GM18507 (cell line): Measurements from ENCODE around the gene NME4.
A peak's percentile ranks its signal among the peaks of the same experiment; 100 is the strongest.
"Not testable (repeated sequence)": the region's sequence is repeated elsewhere in the genome, so short reads cannot be mapped to it uniquely, and the experiment has no call there.

Source experiments
- DNase-seq: peaks from one replicate; pipeline ENCODE4 v3.0.0; 2011; ENCODE audit warnings: low read depth; ENCODE audit not compliant: insufficient read length; ENCODE audit errors: extremely low spot score
- FAIRE-seq: peaks from 2 replicates; lab custom pipeline; 2011; peaks lifted over from hg19 to GRCh38; lab: Jason Lieb, UNC

Gene NME4

DNA sequence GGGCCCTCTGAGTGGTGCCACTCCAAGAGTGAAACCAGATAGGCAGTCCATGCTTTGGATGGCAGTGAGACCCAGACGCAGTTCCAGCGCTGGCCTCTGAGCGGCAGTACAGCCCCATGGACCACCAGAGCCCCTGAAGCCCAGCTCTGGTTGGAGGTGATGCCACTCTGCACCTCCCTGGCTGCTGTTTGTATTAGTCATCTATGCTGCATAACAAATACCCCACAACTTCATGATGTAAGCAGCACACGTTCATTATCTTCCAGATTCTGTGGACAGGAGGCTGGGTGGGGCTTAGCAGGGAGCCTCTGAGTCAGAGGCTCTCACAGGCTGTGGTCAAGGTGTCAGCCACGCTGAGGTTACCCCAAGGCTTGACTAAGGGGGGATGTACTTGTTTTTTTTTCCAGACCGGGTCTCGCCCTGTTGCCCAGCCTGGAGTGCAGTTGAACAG is 5.1 kb upstream of the NME4 start:
- FAIRE-seq (peak; percentile 59), DNase-seq (no peak)

DNA sequence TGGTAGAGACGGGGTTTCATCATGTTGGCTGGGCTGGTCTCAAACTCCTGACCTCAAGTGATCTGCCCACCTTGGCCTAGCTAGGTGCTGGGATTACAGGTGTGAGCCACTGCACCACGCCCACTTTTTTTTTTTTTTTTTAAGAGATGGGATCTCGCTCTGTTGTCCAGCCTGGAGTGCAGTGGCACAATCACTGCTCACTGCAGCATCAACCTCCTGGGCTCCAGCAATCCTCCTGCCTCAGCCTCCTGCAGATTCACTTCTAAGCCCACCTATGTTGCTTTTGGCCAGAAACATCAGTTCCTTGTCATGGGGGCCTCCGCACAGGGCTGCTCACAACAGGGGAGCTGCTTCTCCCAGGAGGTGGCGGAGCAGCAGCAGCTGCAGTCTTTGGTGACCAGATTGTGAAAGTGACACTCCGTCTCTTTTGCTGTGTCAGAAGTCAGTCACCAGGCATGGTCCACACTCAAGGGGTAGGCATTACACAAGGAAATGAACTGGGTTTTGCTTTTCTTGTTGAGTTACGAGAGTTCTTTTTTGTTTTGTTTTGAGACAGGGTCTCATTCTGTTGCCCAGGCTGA is 4.5 kb upstream of the NME4 start:
- no peak for DNase-seq
- no peak for FAIRE-seq

DNA sequence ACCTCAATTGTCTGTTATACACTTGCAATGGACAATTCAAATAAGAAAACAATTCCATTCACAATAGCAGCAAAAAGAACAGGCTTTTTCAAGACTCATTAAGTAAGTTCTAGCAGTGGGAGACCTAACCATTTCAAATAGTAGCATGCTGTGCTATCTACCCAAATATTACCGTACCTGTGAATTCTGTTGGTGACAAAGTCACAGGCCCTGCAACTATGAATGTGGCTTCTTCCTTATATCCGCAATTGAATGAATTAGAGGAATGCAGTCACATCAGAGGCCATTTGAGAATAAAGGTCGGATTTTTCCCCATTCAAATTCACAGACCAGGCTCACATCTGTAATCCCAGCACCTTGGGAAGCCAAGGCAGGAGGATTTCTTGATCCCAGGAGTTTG is 800 bp upstream of the NME4 start:
- FAIRE-seq (peak; percentile 31), DNase-seq (no peak)

DNA sequence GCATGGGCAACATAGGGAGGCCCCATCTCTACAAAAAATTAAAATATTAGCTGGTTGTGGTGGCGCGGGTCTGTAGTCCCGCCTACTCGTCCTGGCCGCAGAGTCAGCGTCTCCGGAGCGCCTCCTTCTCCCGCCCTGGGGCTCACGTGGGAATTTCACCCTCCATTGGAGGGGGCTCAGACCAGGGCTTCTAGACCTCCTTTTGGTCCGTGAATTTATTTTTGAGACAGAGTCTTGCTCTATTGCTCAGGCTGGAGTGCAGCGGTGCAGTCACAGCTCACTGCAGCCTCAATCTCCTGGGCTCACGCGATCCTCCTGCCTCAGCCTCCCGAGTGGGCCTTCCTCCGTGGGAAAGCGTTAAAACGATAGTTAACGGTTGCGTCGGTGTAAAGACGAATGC is 394 bp upstream of the NME4 start:
- DNase-seq (no peak), FAIRE-seq (peak; percentile 58)

- DNase-seq (no peak), FAIRE-seq (no peak)
Measured at GRCh38 chr16:397736-398332, 835 bp downstream of the NME4 start.

DNA sequence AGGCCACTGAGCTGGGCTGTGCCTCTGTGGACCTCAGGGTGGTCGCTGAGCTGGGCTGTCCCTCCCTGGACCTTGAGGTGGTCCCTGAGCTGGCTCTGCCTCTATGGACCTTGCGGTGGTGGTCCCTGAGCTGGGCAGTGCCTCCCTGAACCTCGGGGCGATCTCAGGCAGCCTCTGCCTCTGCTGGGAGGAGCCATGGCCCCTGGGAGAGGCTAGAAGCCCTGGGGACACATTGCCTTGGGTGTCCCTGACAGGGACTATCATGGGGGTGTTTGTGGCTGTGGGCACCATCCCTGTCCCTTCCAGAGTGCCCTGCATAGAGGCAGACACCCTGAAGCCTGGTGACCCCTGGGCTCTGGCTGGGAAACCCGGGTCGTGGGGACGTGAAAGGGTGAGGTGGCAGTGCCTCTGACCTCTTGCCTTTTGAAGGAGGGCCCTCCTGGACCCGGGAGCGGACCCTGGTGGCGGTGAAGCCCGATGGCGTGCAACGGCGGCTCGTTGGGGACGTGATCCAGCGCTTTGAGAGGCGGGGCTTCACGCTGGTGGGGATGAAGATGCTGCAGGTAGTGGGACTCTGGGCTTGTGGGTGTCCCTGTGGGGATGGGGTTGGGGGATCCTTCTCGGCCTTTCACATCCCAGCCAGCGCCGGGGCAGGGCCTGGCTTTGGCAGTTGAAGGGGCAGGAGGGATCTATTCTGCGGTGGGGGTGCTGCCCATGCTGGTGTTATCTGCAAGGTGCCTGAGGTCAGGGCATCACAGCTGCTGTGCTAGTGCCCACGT is 1.8 kb downstream of the NME4 start:
- DNase-seq (no peak), FAIRE-seq (no peak)

GRCh38 chr16:399340-400019 is 2.5 kb downstream of the NME4 start:
- DNase-seq = no peak
- no peak for FAIRE-seq

- FAIRE-seq (no peak), DNase-seq (no peak)
Measured at GRCh38 chr16:400061-400591, 3.1 kb downstream of the NME4 start.

GRCh38 chr16:401468-402348 is 4.7 kb downstream of the NME4 start, which contains the start of gene DECR2:
TSS of gene DECR2 (plus strand) at chr16:401885. CDS start at chr16:401964, 79 bp downstream.
- FAIRE-seq = peak; percentile 69

DNA sequence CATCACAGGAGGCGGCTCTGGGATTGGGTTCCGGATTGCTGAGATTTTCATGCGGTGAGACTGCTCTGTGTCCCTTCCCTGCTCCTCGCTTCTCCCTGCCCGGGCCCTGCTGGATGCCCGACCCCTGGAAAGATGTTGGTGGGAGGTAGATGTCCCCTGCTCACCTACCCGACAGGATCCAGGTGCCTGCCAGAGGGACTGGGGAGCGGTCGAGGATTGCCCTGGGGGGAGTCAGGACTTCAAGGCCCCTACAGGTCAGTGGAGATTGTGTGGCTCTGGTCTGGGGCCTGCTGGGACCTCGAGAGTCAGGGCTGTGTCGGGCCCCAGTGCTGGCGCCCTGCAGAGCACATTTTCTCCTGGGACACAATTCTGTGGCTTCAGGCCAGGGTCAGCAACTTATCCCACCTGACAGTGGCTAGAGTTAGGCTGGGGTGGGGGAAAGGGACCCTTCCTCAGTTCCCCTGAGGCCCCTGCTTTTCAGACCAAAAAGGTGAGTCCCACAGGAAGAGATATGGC is 8.0 kb downstream of the NME4 start:
- DNase-seq (no peak), FAIRE-seq (no peak)

More at GRCh38 chr16:401468-402348, 4.7 kb downstream of the NME4 start, which contains the start of gene DECR2:
- peak; percentile 99 for DNase-seq

DNA sequence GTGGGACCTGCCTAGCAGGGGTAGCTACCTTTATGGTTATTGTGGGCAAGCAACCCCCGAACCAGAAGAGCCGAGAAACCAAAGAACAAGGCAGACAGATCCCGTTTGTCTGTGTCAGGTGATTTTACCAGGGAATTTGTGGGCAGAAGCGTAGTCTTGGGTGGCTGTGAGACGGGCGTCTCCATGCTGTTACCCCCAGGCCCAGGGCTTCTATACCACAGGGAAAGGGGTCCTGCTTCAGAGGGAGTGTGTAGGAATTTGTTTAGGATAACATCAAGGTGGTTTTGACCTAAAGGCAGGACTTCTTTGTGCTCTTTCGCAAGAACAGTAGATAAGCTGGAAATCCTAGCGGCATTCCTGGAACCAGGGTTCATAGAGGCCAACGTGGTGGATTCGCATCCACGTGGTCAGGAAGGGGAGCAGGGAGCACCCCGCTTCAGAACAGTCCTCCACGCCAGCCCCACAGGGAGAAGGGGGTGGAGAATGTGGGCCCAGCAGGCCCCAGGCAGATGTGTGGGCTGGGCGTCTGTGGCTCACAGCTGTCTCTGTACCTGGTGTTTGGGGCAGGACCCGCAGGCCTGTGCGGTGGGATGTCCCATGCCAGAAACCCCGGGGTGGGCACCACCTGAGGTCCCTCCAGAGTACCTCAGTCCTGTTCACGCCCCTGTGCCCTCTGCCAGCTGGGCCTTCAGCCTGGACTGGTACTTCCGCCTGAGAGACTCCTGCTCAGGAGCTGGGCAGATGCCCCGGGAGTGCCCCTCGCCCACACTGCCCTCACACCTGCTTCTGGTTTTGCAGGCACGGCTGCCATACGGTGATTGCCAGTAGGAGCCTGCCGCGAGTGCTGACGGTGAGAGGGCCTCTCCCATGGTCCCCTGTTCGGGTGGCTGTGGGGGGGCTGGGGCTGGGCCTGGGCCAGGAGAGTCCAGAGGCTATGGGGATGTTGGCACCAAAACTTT is 8.8 kb downstream of the NME4 start:
- DNase-seq = no peak
- FAIRE-seq = no peak

- FAIRE-seq = no peak
- DNase-seq = no peak
Measured at GRCh38 chr16:407253-407652, 10.3 kb downstream of the NME4 start.

- no peak for DNase-seq
Measured at GRCh38 chr16:410516-411178, 13.6 kb downstream of the NME4 start.

GRCh38 chr16:411576-412265 is 14.7 kb downstream of the NME4 start:
- FAIRE-seq (no peak), DNase-seq (no peak)

More at GRCh38 chr16:410516-411178, 13.6 kb downstream of the NME4 start:
- no peak for FAIRE-seq

- no peak for DNase-seq
- FAIRE-seq = no peak
Measured at GRCh38 chr16:414395-415169, 17.6 kb downstream of the NME4 start.

- FAIRE-seq, DNase-seq: not testable (repeated sequence)
Measured at GRCh38 chr16:415170-415498, 18.1 kb downstream of the NME4 start.
